Measurements from ENCODE around the gene TUBB2A.
"Not testable (repeated sequence)": the region's sequence is repeated elsewhere in the genome, so short reads cannot be mapped to it uniquely, and the experiment has no call there.

Gene TUBB2A

GRCh38 chr6:3151691-3152090 lies 5.7 kb downstream of the TUBB2A start:
- DNase-seq: no peak

- DNase-seq: no peak
These were observed 9.2 kb downstream of the TUBB2A start for GRCh38 chr6:3147914-3148757.

GRCh38 chr6:3144571-3144970 lies 12.8 kb downstream of the TUBB2A start:
- no peak for DNase-seq

- no peak for DNase-seq
These were observed 14.2 kb downstream of the TUBB2A start for GRCh38 chr6:3143158-3143557.

- DNase-seq: no peak
These were observed 14.8 kb downstream of the TUBB2A start for GRCh38 chr6:3142536-3142935.

- no peak for DNase-seq
These were observed 17.1 kb downstream of the TUBB2A start for GRCh38 chr6:3140201-3140600.

GRCh38 chr6:3139090-3139903 lies 18.0 kb downstream of the TUBB2A start:
- DNase-seq: no peak

- no peak for DNase-seq
These were observed 19.0 kb downstream of the TUBB2A start for GRCh38 chr6:3138341-3138740.

GRCh38 chr6:3137873-3138272 lies 19.5 kb downstream of the TUBB2A start:
- not testable (repeated sequence) for DNase-seq

GRCh38 chr6:3137057-3137777 lies 20.1 kb downstream of the TUBB2A start:
- DNase-seq: peak; percentile 22

- DNase-seq: no peak
These were observed 20.9 kb downstream of the TUBB2A start for GRCh38 chr6:3136292-3137011.

- DNase-seq: no peak
These were observed 21.6 kb downstream of the TUBB2A start for GRCh38 chr6:3135668-3136291.

GRCh38 chr6:3133515-3133914 lies 23.8 kb downstream of the TUBB2A start:
- DNase-seq: no peak

- DNase-seq: no peak
These were observed 25.6 kb downstream of the TUBB2A start for GRCh38 chr6:3131695-3132094.

- DNase-seq: no peak
These were observed 28.8 kb downstream of the TUBB2A start for GRCh38 chr6:3128356-3129108.

- no peak for DNase-seq
These were observed 31.5 kb downstream of the TUBB2A start for GRCh38 chr6:3125815-3126214.

GRCh38 chr6:3124667-3125066 lies 32.7 kb downstream of the TUBB2A start:
- DNase-seq: no peak

GRCh38 chr6:3122823-3123182 lies 34.5 kb downstream of the TUBB2A start:
- no peak for DNase-seq

- DNase-seq: no peak
These were observed 36.6 kb downstream of the TUBB2A start for GRCh38 chr6:3120765-3121089.

GRCh38 chr6:3119040-3119723 lies 38.2 kb downstream of the TUBB2A start:
- DNase-seq: no peak
